Heart left ventricle (tissue), 13 donors: ENCODE data around the gene LCA5L.

Experiments
- CTCF ChIP-seq, 12 donors: fragments of 200-600 bp; sonication (generic) in 4 of 12; IDR thresholded peaks; one replicate each; pipeline versions ENCODE4 v1.5.0 to v1.8.0; 2018 to 2022; ENCODE audit warnings: antibody characterized with exemption in 12 of 12, mild to moderate bottlenecking in 5 of 12
- POLR2A ChIP-seq, 2 donors: fragments of 450-650 bp; IDR thresholded peaks; one replicate each; pipeline ENCODE4 v1.6.1; 2017; ENCODE audit warnings: antibody characterized with exemption in 2 of 2, mild to moderate bottlenecking in 2 of 2, moderate library complexity in 2 of 2
- donor health status: ischemic (EF 13 %, LVEDD 7.1; RV severe dilation, severe dysfunction).
- donor health status: DM: no; HTN: yes; CAD: no.
- donor health status: DM: no; HTN: no; CAD: no.
- donor health status: ischemic (EF 25% LVEDD 6.9; RV normal size, moderate dysfunction).
- donor health status: ischemic (EF 25% LVEDD 5.7; RV mildly dilated, moderate dysfunction).
- donor health status: ischemic (EF 35%, LVEDD 5.7; RV mildly dilated, moderate dysfunction).
- donor health status: nonischemic (EF 11% LVEDD 7.7; RV severe dilation, severe dysfunction).
- donor health status: DM: yes; HTN: yes; CAD: no.
- donor health status: PGD.
- donor health status: ischemic (EF 29% LVEDD 5.4; RV normal size, mild dysfunction).
- donor health status: nonischemic (EF 23%, LVEDD 6.1; RV moderate dilation, normal function).

DNA sequence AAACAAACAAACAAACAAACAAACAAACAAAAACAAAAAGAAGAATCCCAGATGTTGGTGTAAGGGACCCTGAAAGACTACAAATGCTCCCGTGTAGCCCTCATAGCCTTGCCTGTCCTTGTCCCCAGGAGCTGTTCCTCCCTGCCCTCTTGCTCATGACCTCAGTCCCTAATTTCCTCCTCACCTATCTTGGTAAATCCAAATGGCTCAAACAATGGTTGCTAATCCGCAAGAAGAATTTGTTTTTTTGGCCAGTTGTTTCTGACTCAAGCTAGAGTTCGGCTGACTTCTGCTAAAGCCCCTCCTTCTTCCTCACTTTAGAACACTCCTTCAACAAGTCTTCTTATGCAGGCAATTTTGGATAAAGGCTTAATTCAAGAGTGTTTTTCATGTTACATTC, 15.6 kb downstream of the LCA5L start:
- TF ChIP-seq CTCF (IDR thresholded peaks at IDR 0.05) (no peak), POLR2A (IDR thresholded peaks at IDR 0.05) (no peak)
